K562 (cell line): ENCODE results near the gene KCNK7. TPM values are rescaled to one million over a fixed set of nuclear protein-coding genes. Genes with fewer than 3 reads are reported as not detected.

Source experiments
- BRCA1 ChIP-seq, 2 experiments: fragments of 450-650 bp in 1 of 2; sonication (generic) in 1 of 2; formaldehyde crosslinking in 1 of 2; IDR thresholded peaks; 2 replicates each; pipeline versions ENCODE4 v1.5.0 to v1.6.1; 2017 to 2020; ENCODE audit warnings: mild to moderate bottlenecking in 1 of 2, missing genetic modification reagents in 1 of 2
- ETV1 ChIP-seq: fragments of 450-650 bp; conservative IDR thresholded peaks from 2 replicates; pipeline ENCODE4 v1.6.1; 2016; ENCODE audit warnings: missing genetic modification characterization, control low read depth, low read depth, missing compliant biosample characterization
- FOXK2 ChIP-seq, 2 experiments: fragments of 450-650 bp; IDR thresholded peaks in 1 of 2; conservative IDR thresholded peaks in 1 of 2; 2 replicates each; pipeline ENCODE4 v1.6.1; 2016; ENCODE audit warnings: low read depth in 2 of 2, mild to moderate bottlenecking in 1 of 2
- GATAD2B ChIP-seq: fragments of 450-650 bp; IDR thresholded peaks from 2 replicates; pipeline ENCODE4 v1.6.1; 2017; ENCODE audit warnings: mild to moderate bottlenecking, borderline replicate concordance
- KAT7 ChIP-seq: sonication (generic); formaldehyde crosslinking; IDR thresholded peaks from 2 replicates; pipeline ENCODE4 v1.8.0; 2022; ENCODE audit warnings: missing genetic modification reagents, mild to moderate bottlenecking, borderline replicate concordance
- MIER1 ChIP-seq: fragments of 450-650 bp; IDR thresholded peaks from 2 replicates; pipeline ENCODE4 v1.6.1; 2016; ENCODE audit warnings: antibody characterized with exemption, mild to moderate bottlenecking, low read depth
- MYBL2 ChIP-seq, 2 experiments: fragments of 450-650 bp in 1 of 2; sonication (generic) in 1 of 2; formaldehyde crosslinking in 1 of 2; IDR thresholded peaks; 2 replicates each; pipeline versions ENCODE4 v1.6.1 to v1.8.1; 2017 to 2022; ENCODE audit warnings: borderline replicate concordance in 1 of 2, inconsistent platforms in 1 of 2, low read depth in 1 of 2, mild to moderate bottlenecking in 1 of 2, missing genetic modification reagents in 1 of 2, moderate library complexity in 1 of 2
- SREBF2 ChIP-seq: sonication (generic); formaldehyde crosslinking; IDR thresholded peaks from 2 replicates; pipeline ENCODE4 v1.4.0; 2020; ENCODE audit warnings: mild to moderate bottlenecking, missing genetic modification reagents
- TAF7 ChIP-seq: fragments of 450-650 bp; IDR thresholded peaks from 2 replicates; pipeline ENCODE4 v1.6.1; 2016; ENCODE audit warnings: missing genetic modification characterization, missing compliant biosample characterization
- TCFL5 ChIP-seq: fragments of 250-450 bp; sonication (Bioruptor Pico); conservative IDR thresholded peaks from 2 replicates; pipeline ENCODE4 v1.6.1; 2021; ENCODE audit warnings: mild to moderate bottlenecking, moderate library complexity, matching md5 sums
- TEAD2 ChIP-seq: fragments of 450-650 bp; IDR thresholded peaks from 2 replicates; pipeline ENCODE4 v1.6.1; 2016; ENCODE audit warnings: missing genetic modification characterization, control low read depth, missing compliant biosample characterization
- ZNF121 ChIP-seq: sonication (generic); formaldehyde crosslinking; conservative IDR thresholded peaks from 2 replicates; pipeline ENCODE4 v1.8.0; 2022; ENCODE audit warnings: missing genetic modification reagents
- ZNF586 ChIP-seq: fragments of 450-650 bp; formaldehyde crosslinking; conservative IDR thresholded peaks from 2 replicates; pipeline ENCODE4 v1.4.0; 2020; ENCODE audit warnings: mild to moderate bottlenecking, moderate library complexity
- polyA plus RNA-seq, 8 experiments: library from polyadenylated mRNA; depleted of rRNA in 4 of 8; stranded (reverse) in 5 of 8; unstranded in 3 of 8; fragments of >200 nt; fragmentation: Nextera tagmentation in 2 of 8; fragmentation: Illumina TruSeq in 1 of 8; extraction: Ambion mirVana in 2 of 8; extraction: Trizol in 1 of 8; gene quantifications; 2 replicates each; pipeline versions ENCODE4 v1.2.1 to v1.2.3, GENCODE V29; 2011 to 2014; ENCODE audit warnings: inconsistent platforms in 1 of 8, missing spikeins in 1 of 8
- total RNA-seq, 7 experiments: library from RNA; depleted of rRNA in 6 of 7; stranded (reverse); fragments of >200 nt in 6 of 7; fragmentation: Illumina TruSeq in 2 of 7; extraction: Trizol in 2 of 7; gene quantifications; 2 replicates each; pipeline versions ENCODE4 v1.2.1 to v1.2.3, GENCODE V29; 2011 to 2021; ENCODE audit warnings: low replicate concordance in 1 of 7
- TF ChIP-seq, protein P1 (sequence below): sonication (generic); formaldehyde crosslinking; IDR thresholded peaks from 2 replicates; pipeline ENCODE4 v1.8.0; 2023; ENCODE audit warnings: mild to moderate bottlenecking, missing genetic modification reagents
- TF ChIP-seq, protein P2 (sequence below): fragments of 450-650 bp; formaldehyde crosslinking; IDR thresholded peaks from 2 replicates; pipeline ENCODE4 v1.4.0; 2022; ENCODE audit warnings: missing genetic modification characterization
- TF ChIP-seq, protein P3 (sequence below), 2 experiments: fragments of 450-650 bp in 1 of 2; sonication (generic) in 1 of 2; formaldehyde crosslinking; conservative IDR thresholded peaks; 2 replicates each; pipeline versions ENCODE4 v1.4.0 to v1.8.1; 2020 to 2022; ENCODE audit warnings: mild to moderate bottlenecking in 1 of 2, missing genetic modification reagents in 1 of 2
- TF ChIP-seq, protein P4 (sequence below): IDR thresholded peaks from 2 replicates; pipeline ENCODE4 v1.6.1; 2014; ENCODE audit warnings: antibody characterized with exemption

The KCNK7 gene
- total and polyA plus RNA-seq, 9 of the 15 experiments (the other 6 are each of a cell fraction or from before 2014, with no cell fraction given), result 0.07 to 0.40 TPM; not detected in 7

DNA sequence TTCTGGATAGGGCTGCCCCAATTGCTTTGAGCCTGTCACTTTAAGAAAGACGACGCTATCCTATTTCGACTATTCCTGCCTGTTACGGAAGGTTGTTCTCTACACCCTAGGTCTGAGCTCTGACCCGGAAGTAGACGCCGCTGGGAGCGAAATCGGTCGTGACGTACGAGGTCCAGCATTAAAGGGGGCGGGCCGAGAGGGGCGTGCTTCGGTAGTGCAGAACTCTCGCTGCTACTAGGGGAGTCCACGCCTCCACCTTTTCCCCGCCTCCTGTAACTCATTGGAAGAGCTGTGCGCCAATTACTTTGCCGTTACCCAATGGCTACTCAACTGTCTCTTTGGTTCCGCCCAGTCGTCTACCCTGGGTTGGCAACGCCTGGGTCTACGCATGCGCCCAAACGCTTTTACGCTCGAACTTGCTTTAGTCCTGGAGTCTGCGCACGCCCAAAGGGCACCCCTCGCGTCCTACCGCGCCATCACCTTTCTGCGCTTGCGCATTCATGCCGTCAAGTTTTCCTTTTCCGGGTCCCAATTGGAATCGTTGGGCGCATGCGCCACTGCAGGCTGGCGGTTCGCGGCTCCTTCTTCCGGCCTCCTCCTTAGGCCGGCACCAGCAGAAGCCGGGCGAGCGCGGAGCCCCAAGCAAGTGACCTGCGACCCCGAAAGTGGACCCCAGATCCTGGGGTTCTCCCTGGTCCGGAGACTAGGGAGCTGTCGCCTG, 19.8 kb upstream of the KCNK7 start, which contains the start of gene PCNX3 (continued):
- TF ChIP-seq, protein P1, sequence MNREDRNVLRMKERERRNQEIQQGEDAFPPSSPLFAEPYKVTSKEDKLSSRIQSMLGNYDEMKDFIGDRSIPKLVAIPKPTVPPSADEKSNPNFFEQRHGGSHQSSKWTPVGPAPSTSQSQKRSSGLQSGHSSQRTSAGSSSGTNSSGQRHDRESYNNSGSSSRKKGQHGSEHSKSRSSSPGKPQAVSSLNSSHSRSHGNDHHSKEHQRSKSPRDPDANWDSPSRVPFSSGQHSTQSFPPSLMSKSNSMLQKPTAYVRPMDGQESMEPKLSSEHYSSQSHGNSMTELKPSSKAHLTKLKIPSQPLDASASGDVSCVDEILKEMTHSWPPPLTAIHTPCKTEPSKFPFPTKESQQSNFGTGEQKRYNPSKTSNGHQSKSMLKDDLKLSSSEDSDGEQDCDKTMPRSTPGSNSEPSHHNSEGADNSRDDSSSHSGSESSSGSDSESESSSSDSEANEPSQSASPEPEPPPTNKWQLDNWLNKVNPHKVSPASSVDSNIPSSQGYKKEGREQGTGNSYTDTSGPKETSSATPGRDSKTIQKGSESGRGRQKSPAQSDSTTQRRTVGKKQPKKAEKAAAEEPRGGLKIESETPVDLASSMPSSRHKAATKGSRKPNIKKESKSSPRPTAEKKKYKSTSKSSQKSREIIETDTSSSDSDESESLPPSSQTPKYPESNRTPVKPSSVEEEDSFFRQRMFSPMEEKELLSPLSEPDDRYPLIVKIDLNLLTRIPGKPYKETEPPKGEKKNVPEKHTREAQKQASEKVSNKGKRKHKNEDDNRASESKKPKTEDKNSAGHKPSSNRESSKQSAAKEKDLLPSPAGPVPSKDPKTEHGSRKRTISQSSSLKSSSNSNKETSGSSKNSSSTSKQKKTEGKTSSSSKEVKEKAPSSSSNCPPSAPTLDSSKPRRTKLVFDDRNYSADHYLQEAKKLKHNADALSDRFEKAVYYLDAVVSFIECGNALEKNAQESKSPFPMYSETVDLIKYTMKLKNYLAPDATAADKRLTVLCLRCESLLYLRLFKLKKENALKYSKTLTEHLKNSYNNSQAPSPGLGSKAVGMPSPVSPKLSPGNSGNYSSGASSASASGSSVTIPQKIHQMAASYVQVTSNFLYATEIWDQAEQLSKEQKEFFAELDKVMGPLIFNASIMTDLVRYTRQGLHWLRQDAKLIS (CRISPR knock-in tag), result no peak
- TF ChIP-seq MYBL2 (IDR thresholded peaks at IDR 0.05; ENCODE audit: low read depth) (no peak), MYBL2 (CRISPR knock-in tag; IDR thresholded peaks at IDR 0.05; ENCODE audit: borderline replicate concordance) (no peak), ZNF586 (CRISPR knock-in tag) (no peak), TCFL5 (no peak), TEAD2 (tag) (no peak), GATAD2B (no peak), SREBF2 (no peak), TAF7 (tag) (peak; percentile 37; the same call in 1 of the 2 replicates), KAT7 (CRISPR knock-in tag) (no peak), MIER1 (no peak), FOXK2 (conservative IDR thresholded peaks at IDR 0.05 in 1 of 2, IDR thresholded peaks at IDR 0.05 in 1 of 2; ENCODE audit: low read depth in 2 of 2) (peak; percentile 65 to 89; a peak in 3 of 4 replicates), BRCA1 (IDR thresholded peaks at IDR 0.05) (no peak), BRCA1 (CRISPR knock-in tag; IDR thresholded peaks at IDR 0.05) (no peak), ZNF121 (CRISPR knock-in tag) (no peak), ETV1 (tag) (peak; percentile 61)
- TF ChIP-seq, protein P2, sequence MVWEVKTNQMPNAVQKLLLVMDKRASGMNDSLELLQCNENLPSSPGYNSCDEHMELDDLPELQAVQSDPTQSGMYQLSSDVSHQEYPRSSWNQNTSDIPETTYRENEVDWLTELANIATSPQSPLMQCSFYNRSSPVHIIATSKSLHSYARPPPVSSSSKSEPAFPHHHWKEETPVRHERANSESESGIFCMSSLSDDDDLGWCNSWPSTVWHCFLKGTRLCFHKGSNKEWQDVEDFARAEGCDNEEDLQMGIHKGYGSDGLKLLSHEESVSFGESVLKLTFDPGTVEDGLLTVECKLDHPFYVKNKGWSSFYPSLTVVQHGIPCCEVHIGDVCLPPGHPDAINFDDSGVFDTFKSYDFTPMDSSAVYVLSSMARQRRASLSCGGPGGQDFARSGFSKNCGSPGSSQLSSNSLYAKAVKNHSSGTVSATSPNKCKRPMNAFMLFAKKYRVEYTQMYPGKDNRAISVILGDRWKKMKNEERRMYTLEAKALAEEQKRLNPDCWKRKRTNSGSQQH (CRISPR knock-in tag), result no peak
- TF ChIP-seq, protein P3, sequence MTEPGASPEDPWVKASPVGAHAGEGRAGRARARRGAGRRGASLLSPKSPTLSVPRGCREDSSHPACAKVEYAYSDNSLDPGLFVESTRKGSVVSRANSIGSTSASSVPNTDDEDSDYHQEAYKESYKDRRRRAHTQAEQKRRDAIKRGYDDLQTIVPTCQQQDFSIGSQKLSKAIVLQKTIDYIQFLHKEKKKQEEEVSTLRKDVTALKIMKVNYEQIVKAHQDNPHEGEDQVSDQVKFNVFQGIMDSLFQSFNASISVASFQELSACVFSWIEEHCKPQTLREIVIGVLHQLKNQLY (CRISPR knock-in tag; conservative IDR thresholded peaks at IDR 0.05), result no peak
- TF ChIP-seq, protein P4, sequence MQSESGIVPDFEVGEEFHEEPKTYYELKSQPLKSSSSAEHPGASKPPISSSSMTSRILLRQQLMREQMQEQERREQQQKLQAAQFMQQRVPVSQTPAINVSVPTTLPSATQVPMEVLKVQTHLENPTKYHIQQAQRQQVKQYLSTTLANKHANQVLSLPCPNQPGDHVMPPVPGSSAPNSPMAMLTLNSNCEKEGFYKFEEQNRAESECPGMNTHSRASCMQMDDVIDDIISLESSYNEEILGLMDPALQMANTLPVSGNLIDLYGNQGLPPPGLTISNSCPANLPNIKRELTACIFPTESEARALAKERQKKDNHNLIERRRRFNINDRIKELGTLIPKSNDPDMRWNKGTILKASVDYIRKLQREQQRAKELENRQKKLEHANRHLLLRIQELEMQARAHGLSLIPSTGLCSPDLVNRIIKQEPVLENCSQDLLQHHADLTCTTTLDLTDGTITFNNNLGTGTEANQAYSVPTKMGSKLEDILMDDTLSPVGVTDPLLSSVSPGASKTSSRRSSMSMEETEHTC, result no peak
